ENCODE results near the gene XCL2.

The XCL2 gene

DNA sequence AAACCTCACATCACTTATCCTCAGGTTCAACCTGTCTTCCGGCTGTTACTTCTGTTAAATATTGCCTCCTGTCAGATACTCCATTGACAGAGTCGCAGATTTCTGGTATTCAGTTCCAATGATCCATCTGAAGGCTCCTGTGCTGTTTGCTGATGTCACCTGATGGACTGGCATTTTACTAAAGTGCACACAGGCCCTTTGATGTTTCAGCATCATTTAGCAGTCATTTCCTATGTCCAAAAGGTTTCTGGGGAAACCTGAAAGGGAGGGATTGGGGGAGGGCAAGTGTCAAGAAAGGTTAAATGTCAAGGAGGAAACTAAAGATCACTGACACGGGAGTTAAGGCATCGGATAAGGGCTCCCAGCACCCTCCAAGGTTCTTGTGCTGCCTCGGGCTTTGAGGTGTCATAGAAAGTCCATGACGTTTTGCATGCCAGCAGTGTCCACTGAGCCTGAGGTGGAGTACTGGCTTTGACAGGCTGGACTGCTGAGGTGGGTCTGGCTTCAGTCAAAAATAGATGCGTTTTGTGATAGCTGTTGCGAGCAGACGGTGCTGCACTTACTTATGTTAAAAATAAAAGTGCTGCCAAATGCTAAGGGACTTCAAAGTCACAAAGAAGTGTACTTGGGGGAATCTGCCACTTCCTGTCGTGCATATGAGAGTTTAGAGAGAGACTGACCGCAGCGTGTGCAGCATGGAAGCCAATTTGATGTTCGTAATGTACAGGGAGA is 30.8 kb downstream of the XCL2 start:
- DNase-seq: no peak

DNA sequence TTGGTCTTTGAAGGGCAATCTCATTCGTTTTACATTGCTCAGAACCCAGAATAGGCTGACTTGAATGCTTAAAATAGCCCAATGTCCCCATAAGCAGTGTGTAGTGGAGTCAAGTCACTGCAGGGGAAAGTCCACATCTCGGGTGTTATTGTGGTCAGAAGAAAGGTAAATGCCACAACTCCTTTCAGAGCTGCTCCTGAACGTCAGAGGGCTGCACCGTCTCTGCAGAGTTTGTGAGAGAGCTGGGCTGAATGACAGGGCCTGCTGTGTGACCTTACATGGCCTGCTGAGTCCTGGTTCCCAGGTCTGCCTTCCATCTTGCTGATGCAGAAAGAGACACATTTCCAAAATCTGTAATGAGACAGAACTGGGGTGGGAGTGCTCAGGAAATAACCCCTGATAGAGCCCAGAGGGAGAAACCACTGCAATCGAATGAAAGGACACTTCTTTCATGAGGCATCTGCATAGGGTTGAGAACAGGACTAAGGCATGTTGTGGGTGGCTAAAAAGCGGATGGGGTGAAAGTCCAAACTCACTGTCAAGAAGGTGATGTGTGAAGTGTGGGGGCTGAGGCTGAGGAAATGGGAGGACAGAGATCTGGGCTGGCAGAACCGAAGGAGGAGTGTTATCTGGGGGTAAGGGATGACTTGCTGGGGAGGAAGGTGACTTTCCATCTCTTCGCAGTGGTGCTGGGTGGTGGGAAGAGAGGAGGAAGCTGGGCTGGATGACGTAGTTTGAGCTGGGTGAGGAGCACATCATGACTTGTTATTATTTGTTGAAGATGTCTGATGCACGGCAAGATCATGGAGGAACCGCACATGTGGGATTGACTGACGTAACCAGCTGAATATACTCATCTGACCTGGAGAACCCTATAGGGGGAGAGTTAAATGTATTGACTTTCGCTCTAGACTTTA is 33.7 kb downstream of the XCL2 start:
- no peak for DNase-seq

DNA sequence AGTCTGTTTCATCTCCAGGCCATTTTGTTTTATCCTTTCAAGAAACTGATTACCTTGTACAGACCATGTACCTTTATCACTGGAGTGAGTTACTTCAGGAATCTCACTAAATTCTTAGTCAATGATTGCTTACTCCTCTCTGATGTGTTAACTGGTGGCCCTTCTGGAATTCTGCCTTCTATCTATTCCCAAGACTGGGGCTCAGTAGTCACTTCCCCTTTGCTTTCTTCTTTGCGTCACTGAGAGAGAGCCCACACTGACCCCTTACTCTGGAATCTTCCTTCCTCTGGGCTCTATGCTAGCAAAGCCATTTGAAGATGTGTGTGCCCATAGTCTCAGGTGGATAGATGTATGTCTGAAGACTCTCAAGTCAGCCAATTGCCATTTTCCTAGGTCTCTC is 34.6 kb downstream of the XCL2 start:
- DNase-seq: no peak

DNA sequence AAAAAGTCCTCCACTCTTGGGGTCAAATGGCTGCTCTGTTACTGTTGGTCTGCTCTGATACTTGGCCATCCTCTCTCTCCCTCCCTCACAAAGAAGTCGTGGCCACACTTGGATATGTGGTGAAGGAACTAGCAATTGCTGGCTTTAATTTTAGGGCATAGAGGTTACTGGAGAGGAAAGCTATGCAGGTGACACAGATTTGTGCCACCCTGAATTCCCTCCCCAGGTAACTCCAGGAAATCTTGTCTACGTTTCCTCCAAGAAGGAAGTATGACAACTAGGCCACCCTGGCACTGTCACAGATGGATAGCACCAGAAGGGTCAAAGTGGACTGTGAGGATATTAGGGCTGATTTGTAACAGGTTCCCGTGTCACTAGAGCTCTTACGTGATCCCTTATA is 36.0 kb downstream of the XCL2 start:
- DNase-seq: no peak

DNA sequence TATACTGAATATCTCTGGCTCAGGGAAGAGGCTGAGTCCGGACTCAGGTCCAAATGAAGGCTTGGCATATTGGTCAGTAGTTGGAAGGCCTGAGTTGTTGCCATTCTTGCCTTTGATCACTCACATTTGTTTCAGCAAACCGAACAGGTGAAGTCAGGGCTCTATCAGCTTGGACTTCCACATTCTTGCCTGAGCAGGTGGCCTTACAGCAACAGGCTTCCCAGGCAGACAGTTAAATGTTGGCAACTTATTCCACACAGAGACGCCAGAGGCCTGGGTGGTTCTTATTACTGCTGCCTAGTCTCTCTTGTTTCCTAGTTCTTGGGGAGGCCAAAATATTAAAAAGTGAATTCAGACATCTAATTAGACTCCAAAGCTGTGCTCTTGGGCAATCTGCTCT is 36.6 kb downstream of the XCL2 start:
- DNase-seq: no peak

DNA sequence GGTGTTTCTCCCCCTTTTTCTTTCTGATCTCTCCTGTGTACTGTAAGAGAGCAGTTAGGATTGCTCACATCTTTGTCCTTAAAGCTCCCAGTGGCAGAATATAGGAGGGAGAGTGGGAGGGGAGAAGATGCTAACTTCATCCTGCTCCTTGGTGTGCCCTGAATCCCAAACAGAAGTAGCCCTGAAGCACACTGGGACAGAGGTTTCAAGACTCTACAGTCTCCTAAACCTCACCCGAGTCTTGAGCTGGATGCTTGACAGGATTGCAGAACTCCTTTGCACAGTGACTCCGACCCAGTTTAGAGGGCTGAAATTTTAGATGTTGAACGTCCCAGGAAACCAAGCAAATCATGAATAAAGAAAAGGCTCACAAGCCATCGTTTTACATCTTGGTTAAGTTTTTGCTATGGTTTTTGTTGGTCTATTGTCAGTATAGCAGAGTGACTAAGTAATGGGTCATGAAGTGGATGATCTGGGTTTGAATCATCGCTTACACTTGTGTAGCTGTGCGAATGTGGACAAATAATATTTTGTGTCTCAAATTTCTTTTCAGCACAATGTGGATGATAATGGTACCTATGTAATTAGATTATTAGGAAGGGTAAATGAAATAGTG is 37.5 kb downstream of the XCL2 start:
- DNase-seq: no peak

DNA sequence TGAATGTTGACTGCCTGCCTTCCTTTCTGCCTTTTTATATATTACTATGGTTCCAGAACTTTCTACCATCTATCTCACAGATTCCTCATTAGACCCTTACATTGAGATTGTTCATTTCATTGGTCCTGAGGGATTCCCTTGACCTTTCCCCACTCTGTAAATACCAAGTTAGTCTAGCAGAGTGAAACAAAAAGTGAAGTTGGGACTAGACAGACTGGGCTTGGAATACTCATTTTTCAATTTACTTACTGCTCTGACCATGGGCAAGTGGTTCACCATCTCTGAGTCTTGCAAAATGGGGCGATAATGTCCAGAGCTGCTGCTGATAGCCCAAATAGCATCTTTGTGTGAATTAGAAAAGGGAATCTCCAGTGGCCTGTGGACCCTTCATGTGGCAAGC is 38.8 kb downstream of the XCL2 start:
- DNase-seq: no peak

DNA sequence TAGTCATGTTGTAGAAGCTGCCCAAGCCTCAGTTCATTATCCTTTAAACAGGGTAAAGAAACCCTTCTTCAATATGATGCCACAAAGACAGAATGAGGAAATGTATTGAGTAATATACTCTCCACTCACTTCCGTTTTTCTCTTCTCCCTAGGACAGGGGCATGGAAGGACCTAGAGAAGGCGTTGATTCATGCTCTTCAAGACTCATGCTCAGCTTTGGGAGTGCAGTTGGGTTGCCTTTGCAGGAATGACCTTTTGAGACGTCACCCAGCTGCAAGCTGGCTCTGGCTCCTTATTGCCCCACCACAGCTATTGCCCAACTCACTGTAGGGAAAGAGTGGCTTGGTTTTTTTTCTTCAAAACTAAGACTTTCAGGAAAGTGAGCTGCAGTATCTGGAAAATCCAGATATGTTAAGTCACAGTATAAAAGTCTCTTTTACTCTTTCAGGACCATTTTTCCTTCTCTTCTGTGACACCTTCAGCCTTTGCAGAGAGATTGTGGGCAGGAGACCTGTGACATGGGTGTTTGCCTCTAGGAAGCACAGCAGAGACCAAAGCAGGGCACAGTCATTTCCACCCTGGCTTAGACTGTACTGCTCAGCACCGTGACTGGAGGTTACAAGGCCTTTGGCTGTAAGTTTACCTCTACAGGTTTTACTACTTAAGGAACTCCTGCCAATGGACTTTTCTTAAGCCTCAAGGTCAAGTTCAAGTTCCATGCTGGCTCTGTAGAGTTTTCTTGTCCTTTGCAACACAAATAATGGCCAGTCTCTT is 39.5 kb downstream of the XCL2 start:
- DNase-seq: peak; percentile 89

DNA sequence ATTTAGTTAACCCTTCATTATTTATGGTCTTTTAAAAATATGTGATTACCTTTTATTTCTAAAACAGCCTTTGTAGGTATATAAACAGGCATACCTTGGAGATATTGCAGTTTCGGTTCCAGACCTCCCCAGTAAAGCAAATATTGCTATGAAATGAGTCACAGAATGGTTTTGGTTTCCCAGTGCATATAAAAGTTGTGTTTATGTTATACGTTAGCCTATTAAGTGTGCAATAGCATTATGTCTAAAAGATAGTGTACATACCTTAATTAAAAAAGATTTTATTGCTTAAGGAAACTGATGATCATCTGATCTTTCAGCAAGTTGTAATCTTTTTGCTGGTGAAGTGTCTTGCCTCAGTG is 44.1 kb downstream of the XCL2 start:
- DNase-seq: no peak

DNA sequence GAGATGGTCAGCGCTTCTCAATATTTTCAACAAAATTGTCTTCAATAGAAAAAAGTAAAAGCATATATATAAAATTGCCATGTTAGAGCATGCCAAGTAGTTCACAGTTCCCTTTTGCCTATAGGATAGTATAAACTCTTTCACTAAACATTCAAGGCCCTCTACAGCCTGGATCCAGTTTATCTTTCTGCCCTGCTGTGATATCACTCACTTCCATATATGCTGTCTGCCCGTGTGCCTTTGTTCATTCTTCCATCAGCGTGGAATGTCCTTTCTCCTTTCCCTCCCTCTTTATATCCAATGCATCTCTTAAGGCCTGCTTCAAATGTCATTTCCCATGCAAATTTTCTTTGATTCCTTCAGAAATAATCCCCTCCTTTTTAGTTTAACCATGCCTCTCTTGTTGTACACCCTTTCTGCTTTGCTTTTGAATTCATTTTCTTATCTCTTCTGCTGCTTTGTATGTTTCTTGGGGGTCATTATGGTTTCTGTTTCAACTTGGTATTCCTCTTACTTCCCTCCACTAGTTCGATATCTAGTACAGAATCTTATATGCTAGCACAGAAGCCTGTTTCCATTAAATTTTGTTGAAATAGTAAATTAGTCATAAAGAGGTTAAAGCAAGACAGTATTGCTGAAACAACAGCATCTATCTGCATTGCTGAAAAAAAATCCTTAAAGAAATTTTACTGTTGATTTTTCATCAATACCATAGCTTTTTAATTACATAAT is 44.7 kb downstream of the XCL2 start:
- no peak for DNase-seq

DNA sequence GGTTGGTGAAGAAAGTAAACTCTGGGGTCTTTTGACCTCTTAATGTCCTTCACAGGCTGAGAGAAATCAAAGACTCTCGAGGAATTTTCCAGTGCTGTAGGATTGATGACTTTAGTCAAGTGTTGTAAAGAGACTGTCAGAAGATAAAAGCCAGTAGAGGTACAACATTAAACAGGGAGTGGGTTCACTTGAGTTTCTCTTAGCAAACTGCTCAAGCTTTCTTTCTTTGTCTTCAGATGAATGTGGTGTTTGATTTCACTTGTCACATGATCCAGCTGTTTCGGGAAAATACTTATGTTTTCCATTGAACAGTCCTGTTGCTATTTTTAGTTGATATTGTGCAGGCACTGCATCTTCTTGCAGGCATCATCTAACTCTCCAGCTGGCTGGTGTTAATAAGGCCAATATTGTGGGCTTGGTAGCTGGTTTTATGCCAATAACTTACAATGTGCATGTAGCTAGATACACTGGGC is 45.6 kb downstream of the XCL2 start:
- no peak for DNase-seq

DNA sequence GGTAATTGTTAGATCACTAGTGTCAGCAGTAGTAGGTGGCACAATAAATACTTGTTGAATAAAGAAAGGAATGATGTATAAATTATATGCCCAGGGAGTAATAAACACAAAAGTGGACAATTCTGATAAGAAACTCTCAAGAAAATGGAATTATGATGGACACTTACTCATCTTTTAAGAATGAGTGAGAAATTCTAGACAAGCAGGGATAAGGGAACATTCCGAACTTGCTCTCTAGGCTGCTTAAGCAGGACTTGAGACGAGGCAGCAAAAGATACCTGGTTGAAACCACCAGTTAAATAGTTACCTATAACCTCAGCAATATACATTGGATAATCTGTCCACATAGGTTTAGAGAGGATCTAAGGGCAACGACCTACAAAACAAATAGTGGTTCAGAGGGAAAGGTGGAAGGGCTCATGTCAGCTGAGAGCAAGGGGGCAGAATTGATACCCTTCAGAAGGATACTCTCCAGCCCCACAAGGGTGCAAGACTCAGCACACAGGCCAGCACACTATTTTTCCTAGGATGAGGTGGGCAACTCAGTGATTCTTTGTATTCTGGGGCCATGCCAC is 46.3 kb downstream of the XCL2 start:
- DNase-seq: no peak

DNA sequence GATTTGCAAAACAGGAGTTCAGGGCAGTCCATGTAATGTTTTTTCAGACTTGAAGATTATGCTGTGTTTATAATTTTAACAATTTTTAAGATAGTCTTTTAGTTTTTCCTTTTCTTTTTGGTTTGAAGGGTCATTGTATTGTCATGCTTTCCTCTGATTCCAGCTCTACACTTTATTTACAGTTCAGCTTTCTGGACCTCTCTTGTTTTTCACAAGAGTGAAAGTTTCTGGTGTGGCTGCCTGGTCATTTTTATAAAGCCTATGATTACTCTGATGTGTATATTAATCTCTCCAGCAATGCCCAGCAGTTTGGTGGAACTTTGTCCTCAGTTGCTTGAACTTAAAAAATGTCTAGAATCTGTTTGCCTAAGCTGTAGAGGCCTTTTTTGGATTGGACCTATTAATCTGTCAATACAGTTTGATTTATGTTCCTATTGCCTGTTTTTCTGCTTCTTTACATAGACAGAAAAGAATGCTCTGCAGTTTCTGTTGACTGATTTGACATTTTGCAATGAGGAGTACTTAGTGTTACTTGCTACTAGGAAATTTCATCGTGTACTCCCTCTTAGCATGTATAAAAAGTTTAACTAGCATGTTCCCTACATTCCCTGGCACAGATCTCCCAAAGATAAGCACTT is 52.2 kb downstream of the XCL2 start:
- no peak for DNase-seq
